Activated B cell treated with CpG ODN at 0.5 μM for 24 hours (primary cell): ENCODE measurements around the gene CDYL. TPM values are rescaled to one million over a fixed set of nuclear protein-coding genes. Genes with fewer than 3 reads are reported as not detected.

Source experiments
- ATAC-seq: fragments of 200-7000 bp; cut with Tn5 transposase; one replicate; pipeline ENCODE4 v1.10.0; 2021; ENCODE audit warnings: low read depth, mild to moderate bottlenecking, moderate library complexity
- CTCF ChIA-PET: fragments of 350-600 bp; sonication (Branson Sonifier 250); formaldehyde crosslinking; loops from one replicate; lab custom pipeline; 2021; ENCODE audit warnings: antibody characterized with exemption; lab: Charles Lee
- POLR2A ChIA-PET: fragments of 350-600 bp; sonication (Branson Sonifier 250); formaldehyde crosslinking; loops from one replicate; lab custom pipeline; 2021; ENCODE audit warnings: antibody characterized with exemption; lab: Charles Lee
- DNase-seq: peaks from one replicate; pipeline ENCODE4 v3.0.0; 2022
- H3K27ac Mint-ChIP-seq: one replicate; pipeline ENCODE4 v1.8.0; 2020; ENCODE audit warnings: mixed read lengths
- H3K27me3 Mint-ChIP-seq: one replicate; pipeline ENCODE4 v1.8.0; 2021; ENCODE audit warnings: mixed read lengths
- H3K36me3 Mint-ChIP-seq: one replicate; pipeline ENCODE4 v1.8.0; 2021; ENCODE audit warnings: low read depth, mixed read lengths
- H3K4me1 Mint-ChIP-seq: one replicate; pipeline ENCODE4 v1.8.0; 2021; ENCODE audit warnings: mixed read lengths
- H3K4me3 Mint-ChIP-seq: one replicate; pipeline ENCODE4 v1.8.0; 2020; ENCODE audit warnings: mild to moderate bottlenecking, mixed read lengths
- H3K9me3 Mint-ChIP-seq: one replicate; pipeline ENCODE4 v1.8.0; 2020; ENCODE audit warnings: mixed read lengths
- CTCF ChIP-seq: fragments of 200-600 bp; IDR thresholded peaks from one replicate; pipeline ENCODE4 v1.8.0; 2022; ENCODE audit warnings: antibody characterized with exemption, mild to moderate bottlenecking
- intact Hi-C: fragments of 100-400 bp; cut with micrococcal nuclease; formaldehyde crosslinking; loops from one replicate; pipeline ENCODE4 v1.15.1; 2024
- total RNA-seq: library from RNA; stranded (reverse); gene quantifications from 2 replicates; pipeline ENCODE4 v1.2.3, GENCODE V29; 2022

Gene CDYL
- total RNA-seq, 1 donor from 2014 or later: 47.5 TPM

- peak; percentile 50 for DNase-seq
- Mint-ChIP-seq H3K27me3 (no peaks in the 10 kb centered on the region), H3K36me3 (peaks cover 2% of the 10 kb centered on the region), H3K4me3 (peak overlapping the region; percentile 63), H3K27ac (peak overlapping the region; percentile 39), H3K4me1 (peaks cover 51% of the 10 kb centered on the region), H3K9me3 (no peaks in the 10 kb centered on the region)
- ATAC-seq: peak; percentile 99
- TF ChIP-seq CTCF: no peak
- ChIA-PET CTCF (interaction anchor here (0.8 to 2.0 kb wide), 6 partner anchors 9 to 113 kb away, joined by 3 to 11 read pairs (median 4); no protein-coding TSS in a partner anchor), POLR2A (interaction anchor here (0.9 to 3.0 kb wide), 2 partner anchors 12 to 13 kb away, joined by 3 to 17 read pairs; partner anchors contain the start of gene CDYL)
- intact Hi-C loops: loop anchor here (1.0 to 2.0 kb wide), 2 partner anchors 8 to 14 kb away; no protein-coding TSS in a partner anchor
These were observed 12.9 kb downstream of the CDYL start for GRCh38 chr6:4788953-4789584.

DNA sequence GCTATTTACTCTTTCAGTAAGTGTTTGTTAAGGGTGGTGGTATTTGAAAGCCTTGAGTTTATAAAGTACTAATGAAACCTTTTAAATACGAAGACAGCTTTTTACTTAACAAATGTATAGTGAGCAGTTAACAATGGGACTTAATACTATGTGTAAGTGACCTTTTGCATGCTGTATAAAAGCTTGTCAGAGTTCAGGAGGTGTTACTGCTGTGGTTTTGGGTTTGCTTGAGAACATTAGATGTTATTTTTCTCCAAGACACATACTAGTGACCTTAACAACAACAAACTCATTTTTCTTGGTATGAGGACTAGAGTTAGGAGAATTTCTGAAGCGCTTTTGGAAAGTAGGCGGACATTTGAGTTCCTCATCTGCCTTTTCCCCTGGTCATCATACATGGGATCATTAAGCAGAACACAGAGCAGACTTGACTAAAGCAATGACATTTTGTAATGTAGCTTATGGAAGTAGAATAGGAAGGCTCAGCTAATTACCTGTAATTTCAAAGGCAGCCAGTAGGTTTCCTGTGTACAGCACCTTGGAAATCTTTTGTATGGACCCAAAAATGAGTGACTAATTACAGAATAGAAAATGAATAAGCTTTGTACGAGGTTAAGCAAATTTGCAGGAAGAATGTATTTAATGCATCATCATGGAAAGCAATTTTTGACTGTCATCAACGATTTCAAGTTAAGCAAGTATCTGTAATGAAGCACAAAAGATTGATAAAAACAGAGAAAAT is 14.1 kb downstream of the CDYL start:
- Mint-ChIP-seq H3K9me3 (no peaks in the 10 kb centered on the region), H3K4me1 (peaks cover 47% of the 10 kb centered on the region), H3K27me3 (no peaks in the 10 kb centered on the region), H3K4me3 (no peak overlapping the region), H3K27ac (no peak overlapping the region), H3K36me3 (peaks cover 2% of the 10 kb centered on the region)
- no peak for TF ChIP-seq CTCF
- ChIA-PET CTCF (interaction anchor here (0.7 to 2.0 kb wide), 5 partner anchors 8 to 509 kb away, joined by 3 to 11 read pairs (median 4); no protein-coding TSS in a partner anchor), POLR2A (interaction anchor here (3.0 kb wide), 1 partner anchor 14 kb away, joined by 17 read pairs; the partner anchor contains the start of gene CDYL)
- DNase-seq (no peak), ATAC-seq (no peak)
- intact Hi-C loops: no loop called here

- no peaks in the 10 kb centered on the region for H3K36me3 Mint-ChIP-seq
- intact Hi-C loops: no loop called here
- CTCF ChIA-PET: no interaction called here
- no peaks in the 10 kb centered on the region for H3K27me3 Mint-ChIP-seq
- H3K4me1 Mint-ChIP-seq: peaks cover 52% of the 10 kb centered on the region
- POLR2A ChIA-PET: no interaction called here
- DNase-seq (no peak), ATAC-seq (no peak)
- no peaks in the 10 kb centered on the region for H3K9me3 Mint-ChIP-seq
- no peak overlapping the region for H3K27ac Mint-ChIP-seq
- no peak overlapping the region for H3K4me3 Mint-ChIP-seq
- no peak for TF ChIP-seq CTCF
These were observed 18.0 kb downstream of the CDYL start for GRCh38 chr6:4794140-4794707.

DNA sequence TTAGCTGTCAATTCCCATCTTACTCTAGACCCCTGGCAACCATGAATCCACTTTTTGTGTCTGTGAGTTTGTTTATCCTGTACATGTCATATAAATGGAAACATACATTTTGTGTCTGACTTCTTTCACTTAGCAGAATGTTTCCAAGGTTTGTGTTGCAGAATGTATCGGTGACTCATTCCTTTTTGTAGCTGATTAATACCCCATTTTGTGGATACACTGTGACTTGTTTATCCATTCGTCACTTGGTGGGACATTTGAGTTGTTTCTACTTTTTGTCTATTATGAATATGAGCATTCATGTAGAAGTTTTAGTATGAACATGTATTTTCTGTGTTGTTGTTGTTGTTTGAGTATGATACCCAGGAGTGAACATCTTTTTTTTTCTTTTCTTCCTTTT is 21.4 kb downstream of the CDYL start:
- CTCF ChIA-PET: no interaction called here
- DNase-seq (no peak), ATAC-seq (no peak)
- H3K4me3 Mint-ChIP-seq: no peak overlapping the region
- H3K36me3 Mint-ChIP-seq: peaks cover 2% of the 10 kb centered on the region
- POLR2A ChIA-PET: no interaction called here
- no peaks in the 10 kb centered on the region for H3K9me3 Mint-ChIP-seq
- intact Hi-C loops: no loop called here
- no peak overlapping the region for H3K27ac Mint-ChIP-seq
- TF ChIP-seq CTCF: no peak
- no peaks in the 10 kb centered on the region for H3K27me3 Mint-ChIP-seq
- H3K4me1 Mint-ChIP-seq: peaks cover 57% of the 10 kb centered on the region
